H54 (cell line): ENCODE data around the gene PIKFYVE.
A peak's percentile ranks its signal among the peaks of the same experiment; 100 is the strongest.
"Not testable (repeated sequence)": the region's sequence is repeated elsewhere in the genome, so short reads cannot be mapped to it uniquely, and the experiment has no call there.

Experiments
- DNase-seq: peaks from one replicate; pipeline ENCODE4 v3.0.0; 2011; ENCODE audit warnings: low spot score, mixed read lengths; ENCODE audit not compliant: insufficient read length
- FAIRE-seq: peaks from 3 replicates; lab custom pipeline; 2011; peaks lifted over from hg19 to GRCh38; lab: Jason Lieb, UNC
- POLR2A ChIP-seq: IDR thresholded peaks from 2 replicates; pipeline ENCODE4 v1.6.1; 2011; ENCODE audit warnings: low read depth, mild to moderate bottlenecking, low read length

The PIKFYVE gene, protein sequence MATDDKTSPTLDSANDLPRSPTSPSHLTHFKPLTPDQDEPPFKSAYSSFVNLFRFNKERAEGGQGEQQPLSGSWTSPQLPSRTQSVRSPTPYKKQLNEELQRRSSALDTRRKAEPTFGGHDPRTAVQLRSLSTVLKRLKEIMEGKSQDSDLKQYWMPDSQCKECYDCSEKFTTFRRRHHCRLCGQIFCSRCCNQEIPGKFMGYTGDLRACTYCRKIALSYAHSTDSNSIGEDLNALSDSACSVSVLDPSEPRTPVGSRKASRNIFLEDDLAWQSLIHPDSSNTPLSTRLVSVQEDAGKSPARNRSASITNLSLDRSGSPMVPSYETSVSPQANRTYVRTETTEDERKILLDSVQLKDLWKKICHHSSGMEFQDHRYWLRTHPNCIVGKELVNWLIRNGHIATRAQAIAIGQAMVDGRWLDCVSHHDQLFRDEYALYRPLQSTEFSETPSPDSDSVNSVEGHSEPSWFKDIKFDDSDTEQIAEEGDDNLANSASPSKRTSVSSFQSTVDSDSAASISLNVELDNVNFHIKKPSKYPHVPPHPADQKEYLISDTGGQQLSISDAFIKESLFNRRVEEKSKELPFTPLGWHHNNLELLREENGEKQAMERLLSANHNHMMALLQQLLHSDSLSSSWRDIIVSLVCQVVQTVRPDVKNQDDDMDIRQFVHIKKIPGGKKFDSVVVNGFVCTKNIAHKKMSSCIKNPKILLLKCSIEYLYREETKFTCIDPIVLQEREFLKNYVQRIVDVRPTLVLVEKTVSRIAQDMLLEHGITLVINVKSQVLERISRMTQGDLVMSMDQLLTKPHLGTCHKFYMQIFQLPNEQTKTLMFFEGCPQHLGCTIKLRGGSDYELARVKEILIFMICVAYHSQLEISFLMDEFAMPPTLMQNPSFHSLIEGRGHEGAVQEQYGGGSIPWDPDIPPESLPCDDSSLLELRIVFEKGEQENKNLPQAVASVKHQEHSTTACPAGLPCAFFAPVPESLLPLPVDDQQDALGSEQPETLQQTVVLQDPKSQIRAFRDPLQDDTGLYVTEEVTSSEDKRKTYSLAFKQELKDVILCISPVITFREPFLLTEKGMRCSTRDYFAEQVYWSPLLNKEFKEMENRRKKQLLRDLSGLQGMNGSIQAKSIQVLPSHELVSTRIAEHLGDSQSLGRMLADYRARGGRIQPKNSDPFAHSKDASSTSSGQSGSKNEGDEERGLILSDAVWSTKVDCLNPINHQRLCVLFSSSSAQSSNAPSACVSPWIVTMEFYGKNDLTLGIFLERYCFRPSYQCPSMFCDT (N-terminal part only)

DNA sequence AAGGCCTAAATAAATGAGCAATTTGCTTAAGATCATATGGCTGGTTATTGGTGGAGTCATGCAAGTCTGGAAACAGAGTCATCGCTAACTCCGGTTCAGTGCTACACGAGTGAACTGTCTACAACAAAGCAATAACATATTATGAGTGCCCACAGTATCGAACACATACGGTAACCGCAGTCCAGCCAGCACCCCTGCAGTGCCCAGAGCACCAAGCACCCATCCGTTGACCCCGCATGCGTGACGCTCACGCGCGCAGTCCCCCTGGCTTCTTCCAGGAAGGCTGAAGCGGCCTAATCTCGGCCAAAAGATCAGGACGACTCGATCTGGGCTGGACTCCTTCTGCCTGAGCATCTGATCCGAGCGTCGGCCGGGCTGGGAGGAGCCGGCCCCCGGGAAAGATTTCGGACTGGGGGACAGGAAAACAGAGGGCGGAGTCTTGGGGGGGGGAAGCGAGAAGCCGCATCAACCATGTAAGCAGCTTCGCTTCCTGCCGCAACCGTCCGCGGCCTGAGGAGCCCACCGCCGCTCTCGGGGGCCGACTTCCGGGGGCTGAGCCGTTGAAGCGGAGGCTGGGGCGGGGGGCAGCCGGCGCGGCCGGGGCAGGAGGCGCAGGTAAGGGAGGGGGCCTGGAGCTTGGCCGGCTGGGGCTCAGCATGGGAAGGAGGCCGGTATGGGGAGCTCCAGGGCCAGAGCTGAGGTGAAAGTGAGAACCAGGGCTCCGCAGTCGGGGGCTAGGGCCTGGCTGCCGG lies at the start of gene PIKFYVE:
PIKFYVE (plus strand) TSS at position 455 of the 752 bp plus-strand sequence. CDS start 5,265 bp downstream, outside the sequence.
- FAIRE-seq (peak; percentile 98), DNase-seq (peak; percentile 87)
- TF ChIP-seq POLR2A, result peak; percentile 63

DNA sequence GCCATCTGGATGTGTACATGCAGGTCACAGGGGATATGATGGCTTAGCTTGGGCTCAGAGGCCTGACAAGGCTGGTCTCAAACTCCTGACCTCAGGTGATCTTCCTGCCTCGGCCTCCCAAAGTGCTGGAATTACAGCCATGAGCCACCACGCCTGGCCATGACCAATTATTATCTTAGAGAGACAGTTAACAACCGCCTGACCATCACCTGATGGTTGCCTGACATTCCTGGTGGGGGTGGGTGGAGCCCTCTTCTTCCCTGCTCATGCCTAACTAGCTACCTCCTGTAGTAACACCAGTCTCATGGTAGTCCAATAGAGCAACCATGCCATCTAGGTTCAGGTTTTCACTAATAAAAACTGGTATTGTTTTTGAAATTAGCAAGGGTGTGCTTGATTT lies 44.2 kb upstream of the PIKFYVE start:
- FAIRE-seq, DNase-seq: not testable (repeated sequence)

GRCh38 chr2:208222351-208222750 lies 43.7 kb upstream of the PIKFYVE start:
- peak; percentile 8 for DNase-seq
- TF ChIP-seq POLR2A, result no peak
- no peak for FAIRE-seq

- no peak for FAIRE-seq
- DNase-seq, result peak; percentile 25
- no peak for TF ChIP-seq POLR2A
Observed at GRCh38 chr2:208224802-208225201, 41.3 kb upstream of the PIKFYVE start.

DNA sequence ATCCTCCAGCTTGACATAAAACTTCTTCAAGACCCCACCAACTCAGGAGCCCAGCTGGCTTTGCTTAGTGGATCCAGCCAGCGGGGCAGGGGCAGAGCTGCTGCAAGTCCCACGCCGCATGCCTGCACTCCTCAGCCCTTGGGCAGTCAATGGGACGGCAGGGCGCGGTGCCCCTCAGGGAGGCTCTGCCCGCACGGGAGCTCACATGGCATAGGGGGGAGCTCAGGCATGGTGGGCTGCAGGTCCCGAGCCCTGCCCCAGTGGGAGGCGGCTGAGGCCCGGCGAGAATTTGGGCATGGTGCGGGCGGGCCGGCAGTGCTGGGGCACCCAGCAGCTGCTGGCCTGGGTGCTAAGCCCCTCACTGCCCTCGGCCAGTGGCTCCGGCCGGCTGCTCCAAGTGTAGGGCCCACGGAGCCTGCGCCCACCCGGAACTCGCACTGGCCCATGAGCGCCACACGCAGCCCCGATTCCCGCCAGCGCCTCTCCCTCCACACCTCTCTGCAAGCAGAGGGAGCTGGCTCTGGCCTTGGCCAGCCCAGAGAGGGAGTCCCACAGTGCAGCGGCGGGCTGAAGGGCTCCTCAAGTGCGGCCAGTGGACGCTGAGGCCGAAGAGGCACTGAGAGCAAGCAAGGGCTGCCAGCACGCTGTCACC lies 38.3 kb upstream of the PIKFYVE start:
- DNase-seq (no peak), FAIRE-seq (no peak)
- no peak for TF ChIP-seq POLR2A

DNA sequence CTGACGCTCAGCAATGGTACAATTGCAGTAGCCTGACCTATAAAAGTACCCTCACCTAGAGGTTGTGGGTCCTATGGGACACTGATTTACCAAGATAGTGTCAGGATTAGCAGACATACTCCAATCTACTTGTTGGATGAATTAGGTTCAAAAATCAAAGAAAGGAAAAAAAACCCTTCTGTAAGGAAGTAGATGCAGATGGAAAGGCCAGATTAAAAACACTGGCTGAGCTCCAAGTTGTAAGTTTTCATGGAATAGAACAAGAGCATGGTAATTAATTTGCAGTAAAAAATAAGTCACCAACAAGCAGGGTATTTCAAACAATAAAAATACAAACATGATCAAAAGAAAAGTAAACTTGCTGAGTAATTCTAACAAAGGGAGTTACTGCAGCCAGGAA lies 37.6 kb upstream of the PIKFYVE start:
- TF ChIP-seq POLR2A, result no peak
- FAIRE-seq (no peak), DNase-seq (no peak)

DNA sequence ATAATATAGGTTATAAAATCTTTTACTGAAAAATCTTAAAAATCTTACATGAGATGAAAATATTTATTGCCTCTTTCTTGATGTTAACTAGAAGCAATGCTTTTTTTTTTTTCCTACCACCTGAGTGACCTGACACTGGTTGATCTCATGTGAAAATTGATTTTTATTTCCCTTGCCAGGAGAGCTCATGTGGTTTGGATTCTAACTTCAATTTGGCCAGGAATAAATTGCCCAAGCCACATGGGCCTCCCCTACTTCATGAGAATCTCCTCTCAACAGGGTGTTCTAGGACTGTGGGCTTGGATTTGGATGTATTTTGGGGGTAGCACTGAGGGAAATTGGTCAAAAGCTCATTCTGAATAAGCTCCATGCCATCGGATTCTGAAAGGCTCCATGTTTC lies 31.3 kb upstream of the PIKFYVE start:
- TF ChIP-seq POLR2A, result no peak
- no peak for DNase-seq
- FAIRE-seq, result no peak

DNA sequence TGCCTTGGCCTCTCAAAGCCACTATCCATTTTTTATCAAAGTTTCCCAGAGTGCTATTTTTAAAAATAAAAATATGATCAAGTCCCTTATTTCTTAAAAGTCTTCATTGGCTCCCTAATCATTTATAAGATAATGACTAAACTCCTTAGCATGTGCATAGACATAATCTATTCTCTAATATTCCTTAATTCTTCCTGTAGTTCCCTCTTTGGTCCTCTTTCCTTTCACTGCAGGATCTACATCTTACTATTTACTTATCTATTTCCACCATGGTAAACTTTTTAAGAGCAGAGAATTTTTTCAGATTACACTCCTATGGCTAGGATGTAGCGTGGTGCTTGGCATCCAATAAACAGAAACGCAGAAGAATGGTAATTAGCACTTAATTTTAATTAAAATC lies 30.2 kb upstream of the PIKFYVE start:
- TF ChIP-seq POLR2A, result no peak
- FAIRE-seq, result no peak
- no peak for DNase-seq

DNA sequence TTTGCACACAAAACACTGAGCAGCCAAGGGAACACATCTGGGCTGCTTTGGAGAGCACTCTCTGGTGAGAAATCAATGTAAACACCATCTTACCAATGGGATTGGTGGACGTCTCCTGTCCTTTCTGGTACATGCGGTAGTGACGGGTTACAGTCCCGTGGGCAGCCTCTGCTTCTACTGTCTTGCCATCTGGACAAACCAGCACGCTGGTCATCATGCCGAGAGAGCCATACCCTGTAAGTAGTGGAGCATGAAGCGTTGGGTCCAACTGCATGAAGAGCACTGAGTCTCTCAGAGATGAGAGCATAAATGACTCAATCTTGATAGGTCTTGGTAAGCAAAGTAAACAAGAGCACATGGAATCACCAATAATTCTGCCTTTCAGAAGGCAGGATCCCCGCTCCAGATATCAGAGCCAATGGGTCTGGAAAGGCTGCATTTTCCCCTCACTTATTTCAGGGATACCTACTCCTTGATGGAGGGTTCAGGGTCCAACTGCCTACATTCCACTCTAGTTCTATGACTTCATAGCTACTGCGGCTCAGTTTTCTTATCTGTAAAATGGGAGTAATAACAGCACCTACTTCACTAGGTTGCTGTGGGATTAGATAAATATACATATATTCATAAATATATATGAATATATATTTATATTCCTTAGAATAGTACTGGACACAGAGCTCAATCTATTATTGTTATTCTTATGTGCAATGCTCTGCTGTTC lies 26.1 kb upstream of the PIKFYVE start:
- FAIRE-seq (no peak), DNase-seq (no peak)
- no peak for TF ChIP-seq POLR2A

- DNase-seq (no peak), FAIRE-seq (no peak)
- TF ChIP-seq POLR2A, result no peak
Observed at GRCh38 chr2:208240619-208241209, 25.3 kb upstream of the PIKFYVE start.

DNA sequence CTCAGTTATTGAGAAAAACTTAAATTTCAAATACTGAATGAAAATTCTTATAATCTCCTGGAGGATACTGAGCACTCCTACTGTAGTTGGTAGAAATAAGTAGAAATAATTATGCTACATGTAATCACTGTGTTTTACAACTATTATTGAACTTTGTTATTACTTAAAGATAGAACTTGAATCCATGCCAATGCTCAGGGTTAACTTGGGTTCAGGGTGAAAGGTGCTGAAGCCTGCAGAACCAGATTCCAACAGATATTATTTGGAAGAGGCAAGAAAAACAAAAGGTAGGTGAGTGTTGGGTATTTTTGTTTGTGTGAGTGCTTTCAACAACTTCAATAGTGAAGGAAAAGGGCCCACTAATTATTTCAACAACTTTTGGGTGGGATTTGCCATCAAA lies 21.6 kb upstream of the PIKFYVE start:
- TF ChIP-seq POLR2A, result no peak
- FAIRE-seq (no peak), DNase-seq (no peak)
